Lower lobe of right lung (tissue), 2 donors: ENCODE results near the gene NAV2. TPM values are rescaled to one million over a fixed set of nuclear protein-coding genes. Genes with fewer than 3 reads are reported as not detected.

Source experiments
- ATAC-seq, 2 donors: fragments of 200-7000 bp; cut with Tn5 transposase; one replicate each; pipeline ENCODE4 v1.9.1; 2020 to 2022; ENCODE audit warnings: mild to moderate bottlenecking in 2 of 2, moderate library complexity in 2 of 2
- DNase-seq: peaks from one replicate; pipeline ENCODE4 v3.0.0-alpha.2; 2020
- H3K27ac ChIP-seq: fragments of 200-600 bp; one replicate; pipeline ENCODE4 v1.8.0; 2022
- H3K27me3 ChIP-seq: fragments of 200-600 bp; one replicate; pipeline ENCODE4 v1.8.0; 2022; ENCODE audit warnings: low read depth
- H3K36me3 ChIP-seq: fragments of 200-600 bp; one replicate; pipeline ENCODE4 v1.8.0; 2022; ENCODE audit warnings: mild to moderate bottlenecking
- H3K4me1 ChIP-seq: fragments of 200-600 bp; one replicate; pipeline ENCODE4 v1.8.0; 2022
- H3K4me3 ChIP-seq: fragments of 200-600 bp; one replicate; pipeline ENCODE4 v1.8.0; 2022; ENCODE audit warnings: mild to moderate bottlenecking
- H3K9me3 ChIP-seq: fragments of 200-600 bp; one replicate; pipeline ENCODE4 v1.8.0; 2022
- intact Hi-C: fragments of 100-400 bp; cut with DNase I; formaldehyde crosslinking; loops from one replicate; pipeline ENCODE4 v1.11.0; 2022
- total RNA-seq: library from RNA; stranded (reverse); fragmentation: NEBNext Ultra II Directional; extraction: Animal tissue kit (Norgen Biotek cat#: 25700); gene quantifications from one replicate; pipeline ENCODE4 v1.2.1, GENCODE V29; 2021
- TF ChIP-seq, protein P1 (sequence below): fragments of 200-600 bp; IDR thresholded peaks from one replicate; pipeline ENCODE4 v1.8.0; 2022; ENCODE audit warnings: antibody characterized with exemption, mild to moderate bottlenecking
- donor health status: DM: no; HTN: yes; CAD: no; lungs with severe emphysema.

Gene NAV2
- total RNA-seq, 1 donor from 2014 or later, result 36.9 TPM

DNA sequence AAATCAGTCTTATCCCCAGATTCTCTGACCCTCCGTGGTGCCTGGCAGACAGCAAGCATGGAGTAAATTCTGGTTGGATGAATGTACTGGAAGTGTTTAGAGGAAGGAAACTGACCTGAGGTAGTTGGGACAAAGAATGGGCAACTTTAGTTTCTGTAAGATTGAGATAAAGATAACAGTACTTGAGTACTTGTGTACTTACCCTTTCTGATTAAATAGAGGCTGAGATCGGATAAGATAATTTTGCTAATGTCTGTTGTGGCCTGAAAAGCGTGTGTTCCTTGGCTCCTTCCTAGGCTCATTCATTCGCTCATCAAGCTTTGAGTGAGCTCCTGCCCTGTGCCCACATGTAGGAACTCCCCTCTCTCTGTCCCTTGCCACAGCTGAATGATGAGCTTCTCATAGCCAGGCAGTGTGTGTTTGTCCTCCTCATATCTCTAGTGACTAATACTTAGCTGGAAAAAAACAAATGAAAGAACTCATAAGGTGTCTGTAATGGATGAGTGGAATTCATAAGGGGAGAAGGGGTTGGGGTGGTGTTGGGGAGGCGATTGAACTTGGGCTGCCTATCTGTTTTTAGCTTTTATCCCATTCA lies 329.5 kb downstream of the NAV2 start:
- peak in 1 of 2 donors; percentile 62 for ATAC-seq

DNA sequence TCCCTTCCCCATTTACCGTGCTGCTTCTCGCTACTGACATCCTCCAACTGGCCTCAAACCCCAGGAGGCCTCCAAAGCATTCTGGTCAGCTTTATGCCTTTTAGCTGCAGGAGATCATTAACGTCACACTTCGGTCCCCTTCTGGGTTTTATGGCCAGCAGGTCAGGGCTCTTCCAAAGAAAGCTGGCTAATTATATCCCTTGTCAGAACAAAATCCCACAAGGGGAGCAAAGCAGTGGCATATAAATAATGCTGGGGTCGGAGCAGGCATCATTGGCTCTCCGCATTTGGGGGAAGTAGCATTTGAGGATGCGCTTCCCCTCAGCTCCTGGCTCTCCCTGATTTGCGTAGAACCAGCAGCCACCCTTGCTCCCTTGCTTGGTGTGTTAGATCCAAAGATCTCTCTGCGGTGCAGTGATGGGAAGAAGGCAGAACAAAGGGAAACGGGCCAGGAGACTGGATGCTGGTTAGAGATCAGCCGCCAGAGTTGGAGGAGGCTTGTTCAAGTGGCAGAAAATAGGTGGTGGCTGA lies 330.2 kb downstream of the NAV2 start:
- no peak overlapping the region for H3K4me3 ChIP-seq
- H3K4me1 ChIP-seq, result no peaks in the 10 kb centered on the region
- no peak for DNase-seq
- no peak for ATAC-seq
- H3K27me3 ChIP-seq, result no peaks in the 10 kb centered on the region
- H3K27ac ChIP-seq, result no peak overlapping the region
- TF ChIP-seq, protein P1, sequence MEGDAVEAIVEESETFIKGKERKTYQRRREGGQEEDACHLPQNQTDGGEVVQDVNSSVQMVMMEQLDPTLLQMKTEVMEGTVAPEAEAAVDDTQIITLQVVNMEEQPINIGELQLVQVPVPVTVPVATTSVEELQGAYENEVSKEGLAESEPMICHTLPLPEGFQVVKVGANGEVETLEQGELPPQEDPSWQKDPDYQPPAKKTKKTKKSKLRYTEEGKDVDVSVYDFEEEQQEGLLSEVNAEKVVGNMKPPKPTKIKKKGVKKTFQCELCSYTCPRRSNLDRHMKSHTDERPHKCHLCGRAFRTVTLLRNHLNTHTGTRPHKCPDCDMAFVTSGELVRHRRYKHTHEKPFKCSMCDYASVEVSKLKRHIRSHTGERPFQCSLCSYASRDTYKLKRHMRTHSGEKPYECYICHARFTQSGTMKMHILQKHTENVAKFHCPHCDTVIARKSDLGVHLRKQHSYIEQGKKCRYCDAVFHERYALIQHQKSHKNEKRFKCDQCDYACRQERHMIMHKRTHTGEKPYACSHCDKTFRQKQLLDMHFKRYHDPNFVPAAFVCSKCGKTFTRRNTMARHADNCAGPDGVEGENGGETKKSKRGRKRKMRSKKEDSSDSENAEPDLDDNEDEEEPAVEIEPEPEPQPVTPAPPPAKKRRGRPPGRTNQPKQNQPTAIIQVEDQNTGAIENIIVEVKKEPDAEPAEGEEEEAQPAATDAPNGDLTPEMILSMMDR, result no peak
- H3K9me3 ChIP-seq, result no peaks in the 10 kb centered on the region
- peaks cover 35% of the 10 kb centered on the region for H3K36me3 ChIP-seq
- intact Hi-C loops, result no loop called here

More for the DNA sequence above, 329.5 kb downstream of the NAV2 start:
- Histone ChIP-seq H3K4me3 (no peak overlapping the region), H3K9me3 (no peaks in the 10 kb centered on the region), H3K36me3 (peaks cover 34% of the 10 kb centered on the region), H3K27me3 (no peaks in the 10 kb centered on the region), H3K4me1 (no peaks in the 10 kb centered on the region), H3K27ac (no peak overlapping the region)
- no peak for DNase-seq
- TF ChIP-seq, protein P1, result no peak
- intact Hi-C loops, result no loop called here

DNA sequence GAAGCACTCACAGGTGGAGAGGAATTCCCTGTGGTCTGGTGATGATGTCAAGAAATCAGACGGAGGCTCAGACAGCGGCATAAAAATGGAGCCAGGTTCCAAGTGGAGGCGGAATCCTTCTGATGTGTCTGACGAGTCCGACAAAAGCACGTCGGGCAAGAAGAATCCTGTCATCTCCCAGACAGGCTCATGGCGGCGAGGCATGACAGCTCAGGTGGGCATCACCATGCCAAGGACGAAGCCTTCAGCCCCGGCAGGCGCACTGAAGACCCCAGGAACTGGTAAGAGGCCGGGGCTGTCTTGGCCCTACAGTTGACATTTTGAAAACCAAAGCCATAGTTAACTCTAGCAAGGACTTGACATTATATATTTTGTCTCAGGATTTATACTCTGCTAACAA lies 331.4 kb downstream of the NAV2 start:
- intact Hi-C loops, result no loop called here
- Histone ChIP-seq H3K27me3 (no peaks in the 10 kb centered on the region), H3K9me3 (no peaks in the 10 kb centered on the region), H3K36me3 (peaks cover 35% of the 10 kb centered on the region), H3K4me1 (no peaks in the 10 kb centered on the region), H3K27ac (no peak overlapping the region), H3K4me3 (no peak overlapping the region)
- TF ChIP-seq, protein P1, result no peak
- ATAC-seq, result no peak
- DNase-seq, result no peak

DNA sequence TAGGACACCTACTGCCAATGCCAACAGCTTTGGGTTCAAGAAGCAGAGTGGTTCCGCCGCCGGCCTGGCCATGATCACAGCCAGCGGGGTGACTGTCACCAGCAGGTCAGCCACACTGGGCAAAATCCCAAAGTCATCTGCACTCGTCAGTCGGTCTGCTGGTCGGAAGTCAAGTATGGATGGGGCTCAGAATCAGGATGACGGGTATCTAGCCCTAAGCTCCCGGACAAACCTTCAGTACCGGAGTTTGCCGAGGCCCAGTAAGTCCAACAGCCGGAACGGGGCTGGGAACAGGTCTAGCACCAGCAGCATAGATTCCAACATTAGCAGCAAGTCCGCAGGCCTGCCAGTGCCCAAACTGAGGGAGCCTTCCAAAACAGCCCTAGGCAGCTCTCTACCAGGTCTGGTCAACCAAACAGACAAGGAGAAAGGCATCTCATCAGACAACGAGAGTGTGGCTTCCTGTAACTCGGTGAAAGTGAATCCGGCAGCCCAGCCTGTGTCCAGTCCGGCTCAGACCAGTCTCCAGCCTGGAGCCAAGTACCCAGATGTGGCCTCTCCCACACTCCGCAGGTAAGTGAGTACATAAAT lies 332.6 kb downstream of the NAV2 start:
- H3K36me3 ChIP-seq, result peaks cover 45% of the 10 kb centered on the region

DNA sequence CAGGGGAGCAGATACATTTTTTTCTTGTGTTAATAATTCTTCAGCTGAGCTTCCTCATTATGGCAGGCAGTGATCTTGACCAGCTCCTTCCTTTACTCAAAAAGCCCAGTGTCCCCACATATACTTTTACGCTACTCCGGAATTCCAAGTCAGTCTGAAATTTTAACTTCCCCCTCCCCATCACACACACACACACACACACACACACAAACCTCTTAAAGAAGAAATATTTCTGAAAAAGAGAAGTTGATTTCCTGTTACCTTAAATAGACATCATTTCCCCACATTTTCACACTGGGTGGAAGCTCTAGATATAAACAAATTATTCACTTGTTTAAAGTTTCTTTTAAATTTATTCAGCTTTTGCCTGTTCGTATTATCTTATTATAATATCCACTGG lies 333.8 kb downstream of the NAV2 start:
- ATAC-seq (no peak), DNase-seq (no peak)
- TF ChIP-seq, protein P1, result no peak
- intact Hi-C loops, result no loop called here
- H3K4me1 ChIP-seq, result peaks cover 3% of the 10 kb centered on the region
- H3K36me3 ChIP-seq, result peaks cover 53% of the 10 kb centered on the region
- no peak overlapping the region for H3K27ac ChIP-seq
- no peak overlapping the region for H3K4me3 ChIP-seq
- no peaks in the 10 kb centered on the region for H3K27me3 ChIP-seq
- H3K9me3 ChIP-seq, result no peaks in the 10 kb centered on the region

More for the DNA sequence above, 332.6 kb downstream of the NAV2 start:
- Histone ChIP-seq H3K27me3 (no peaks in the 10 kb centered on the region), H3K4me3 (no peak overlapping the region), H3K4me1 (peaks cover 3% of the 10 kb centered on the region), H3K27ac (no peak overlapping the region), H3K9me3 (no peaks in the 10 kb centered on the region)
- intact Hi-C loops, result no loop called here
- DNase-seq (no peak), ATAC-seq (no peak)
- TF ChIP-seq, protein P1, result no peak
